ENCODE data around the gene CDC5L. TPM values are rescaled to one million over a fixed set of nuclear protein-coding genes. Genes with fewer than 3 reads are reported as not detected.

Gene CDC5L
- total and polyA plus RNA-seq, 2 experiments from 2014 or later, result 27.0 to 32.5 TPM

DNA sequence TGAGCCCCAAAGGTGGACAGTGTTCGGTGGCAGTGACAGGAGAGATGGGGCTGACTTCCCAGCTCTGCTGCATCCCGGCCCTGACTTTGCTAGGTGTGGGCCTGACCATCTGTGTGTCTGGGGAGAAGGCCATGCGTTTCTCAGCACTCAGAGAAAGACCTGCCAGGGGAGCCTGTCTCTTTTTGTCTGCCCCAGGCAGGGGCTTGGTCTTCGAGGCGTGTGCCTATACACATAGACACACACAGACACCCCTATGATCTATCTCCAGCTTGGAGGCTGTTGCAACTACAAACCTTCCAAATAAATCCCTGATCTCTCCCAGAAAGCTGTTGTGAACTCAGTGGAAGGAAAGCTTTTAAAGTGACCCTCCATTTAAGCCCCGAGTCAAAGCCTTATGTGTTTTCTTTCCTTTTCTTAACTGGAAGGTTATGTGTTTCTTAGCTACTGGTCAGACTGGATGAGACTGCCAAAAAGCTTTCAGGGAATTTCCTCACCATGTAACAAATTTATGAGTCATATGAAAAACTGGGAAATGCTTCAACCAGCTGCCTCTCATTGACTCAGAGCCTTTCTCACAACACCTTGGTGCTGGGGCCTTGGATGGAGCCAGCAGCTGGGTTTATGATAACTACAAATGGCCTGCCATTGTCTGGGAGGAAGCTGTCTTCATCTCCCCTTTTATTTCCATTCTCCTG lies 102.6 kb downstream of the CDC5L start (continued):
- TF ChIP-seq, protein P1, sequence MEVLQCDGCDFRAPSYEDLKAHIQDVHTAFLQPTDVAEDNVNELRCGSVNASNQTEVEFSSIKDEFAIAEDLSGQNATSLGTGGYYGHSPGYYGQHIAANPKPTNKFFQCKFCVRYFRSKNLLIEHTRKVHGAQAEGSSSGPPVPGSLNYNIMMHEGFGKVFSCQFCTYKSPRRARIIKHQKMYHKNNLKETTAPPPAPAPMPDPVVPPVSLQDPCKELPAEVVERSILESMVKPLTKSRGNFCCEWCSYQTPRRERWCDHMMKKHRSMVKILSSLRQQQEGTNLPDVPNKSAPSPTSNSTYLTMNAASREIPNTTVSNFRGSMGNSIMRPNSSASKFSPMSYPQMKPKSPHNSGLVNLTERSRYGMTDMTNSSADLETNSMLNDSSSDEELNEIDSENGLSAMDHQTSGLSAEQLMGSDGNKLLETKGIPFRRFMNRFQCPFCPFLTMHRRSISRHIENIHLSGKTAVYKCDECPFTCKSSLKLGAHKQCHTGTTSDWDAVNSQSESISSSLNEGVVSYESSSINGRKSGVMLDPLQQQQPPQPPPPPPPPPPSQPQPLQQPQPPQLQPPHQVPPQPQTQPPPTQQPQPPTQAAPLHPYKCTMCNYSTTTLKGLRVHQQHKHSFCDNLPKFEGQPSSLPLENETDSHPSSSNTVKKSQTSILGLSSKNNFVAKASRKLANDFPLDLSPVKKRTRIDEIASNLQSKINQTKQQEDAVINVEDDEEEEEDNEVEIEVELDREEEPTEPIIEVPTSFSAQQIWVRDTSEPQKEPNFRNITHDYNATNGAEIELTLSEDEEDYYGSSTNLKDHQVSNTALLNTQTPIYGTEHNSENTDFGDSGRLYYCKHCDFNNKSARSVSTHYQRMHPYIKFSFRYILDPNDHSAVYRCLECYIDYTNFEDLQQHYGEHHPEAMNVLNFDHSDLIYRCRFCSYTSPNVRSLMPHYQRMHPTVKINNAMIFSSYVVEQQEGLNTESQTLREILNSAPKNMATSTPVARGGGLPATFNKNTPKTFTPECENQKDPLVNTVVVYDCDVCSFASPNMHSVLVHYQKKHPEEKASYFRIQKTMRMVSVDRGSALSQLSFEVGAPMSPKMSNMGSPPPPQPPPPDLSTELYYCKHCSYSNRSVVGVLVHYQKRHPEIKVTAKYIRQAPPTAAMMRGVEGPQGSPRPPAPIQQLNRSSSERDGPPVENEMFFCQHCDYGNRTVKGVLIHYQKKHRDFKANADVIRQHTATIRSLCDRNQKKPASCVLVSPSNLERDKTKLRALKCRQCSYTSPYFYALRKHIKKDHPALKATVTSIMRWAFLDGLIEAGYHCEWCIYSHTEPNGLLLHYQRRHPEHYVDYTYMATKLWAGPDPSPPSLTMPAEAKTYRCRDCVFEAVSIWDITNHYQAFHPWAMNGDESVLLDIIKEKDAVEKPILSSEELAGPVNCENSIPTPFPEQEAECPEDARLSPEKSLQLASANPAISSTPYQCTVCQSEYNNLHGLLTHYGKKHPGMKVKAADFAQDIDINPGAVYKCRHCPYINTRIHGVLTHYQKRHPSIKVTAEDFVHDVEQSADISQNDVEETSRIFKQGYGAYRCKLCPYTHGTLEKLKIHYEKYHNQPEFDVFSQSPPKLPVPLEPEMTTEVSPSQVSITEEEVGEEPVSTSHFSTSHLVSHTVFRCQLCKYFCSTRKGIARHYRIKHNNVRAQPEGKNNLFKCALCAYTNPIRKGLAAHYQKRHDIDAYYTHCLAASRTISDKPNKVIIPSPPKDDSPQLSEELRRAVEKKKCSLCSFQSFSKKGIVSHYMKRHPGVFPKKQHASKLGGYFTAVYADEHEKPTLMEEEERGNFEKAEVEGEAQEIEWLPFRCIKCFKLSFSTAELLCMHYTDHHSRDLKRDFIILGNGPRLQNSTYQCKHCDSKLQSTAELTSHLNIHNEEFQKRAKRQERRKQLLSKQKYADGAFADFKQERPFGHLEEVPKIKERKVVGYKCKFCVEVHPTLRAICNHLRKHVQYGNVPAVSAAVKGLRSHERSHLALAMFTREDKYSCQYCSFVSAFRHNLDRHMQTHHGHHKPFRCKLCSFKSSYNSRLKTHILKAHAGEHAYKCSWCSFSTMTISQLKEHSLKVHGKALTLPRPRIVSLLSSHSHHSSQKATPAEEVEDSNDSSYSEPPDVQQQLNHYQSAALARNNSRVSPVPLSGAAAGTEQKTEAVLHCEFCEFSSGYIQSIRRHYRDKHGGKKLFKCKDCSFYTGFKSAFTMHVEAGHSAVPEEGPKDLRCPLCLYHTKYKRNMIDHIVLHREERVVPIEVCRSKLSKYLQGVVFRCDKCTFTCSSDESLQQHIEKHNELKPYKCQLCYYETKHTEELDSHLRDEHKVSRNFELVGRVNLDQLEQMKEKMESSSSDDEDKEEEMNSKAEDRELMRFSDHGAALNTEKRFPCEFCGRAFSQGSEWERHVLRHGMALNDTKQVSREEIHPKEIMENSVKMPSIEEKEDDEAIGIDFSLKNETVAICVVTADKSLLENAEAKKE (CRISPR knock-in tag; IDR thresholded peaks at IDR 0.05), result no peak
- TF ChIP-seq, protein P2, sequence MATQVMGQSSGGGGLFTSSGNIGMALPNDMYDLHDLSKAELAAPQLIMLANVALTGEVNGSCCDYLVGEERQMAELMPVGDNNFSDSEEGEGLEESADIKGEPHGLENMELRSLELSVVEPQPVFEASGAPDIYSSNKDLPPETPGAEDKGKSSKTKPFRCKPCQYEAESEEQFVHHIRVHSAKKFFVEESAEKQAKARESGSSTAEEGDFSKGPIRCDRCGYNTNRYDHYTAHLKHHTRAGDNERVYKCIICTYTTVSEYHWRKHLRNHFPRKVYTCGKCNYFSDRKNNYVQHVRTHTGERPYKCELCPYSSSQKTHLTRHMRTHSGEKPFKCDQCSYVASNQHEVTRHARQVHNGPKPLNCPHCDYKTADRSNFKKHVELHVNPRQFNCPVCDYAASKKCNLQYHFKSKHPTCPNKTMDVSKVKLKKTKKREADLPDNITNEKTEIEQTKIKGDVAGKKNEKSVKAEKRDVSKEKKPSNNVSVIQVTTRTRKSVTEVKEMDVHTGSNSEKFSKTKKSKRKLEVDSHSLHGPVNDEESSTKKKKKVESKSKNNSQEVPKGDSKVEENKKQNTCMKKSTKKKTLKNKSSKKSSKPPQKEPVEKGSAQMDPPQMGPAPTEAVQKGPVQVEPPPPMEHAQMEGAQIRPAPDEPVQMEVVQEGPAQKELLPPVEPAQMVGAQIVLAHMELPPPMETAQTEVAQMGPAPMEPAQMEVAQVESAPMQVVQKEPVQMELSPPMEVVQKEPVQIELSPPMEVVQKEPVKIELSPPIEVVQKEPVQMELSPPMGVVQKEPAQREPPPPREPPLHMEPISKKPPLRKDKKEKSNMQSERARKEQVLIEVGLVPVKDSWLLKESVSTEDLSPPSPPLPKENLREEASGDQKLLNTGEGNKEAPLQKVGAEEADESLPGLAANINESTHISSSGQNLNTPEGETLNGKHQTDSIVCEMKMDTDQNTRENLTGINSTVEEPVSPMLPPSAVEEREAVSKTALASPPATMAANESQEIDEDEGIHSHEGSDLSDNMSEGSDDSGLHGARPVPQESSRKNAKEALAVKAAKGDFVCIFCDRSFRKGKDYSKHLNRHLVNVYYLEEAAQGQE (IDR thresholded peaks at IDR 0.05; ENCODE audit: unreplicated experiment), result no peak
- no peak for TF ChIP-seq ZNF114 (CRISPR knock-in tag; IDR thresholded peaks at IDR 0.05)
- TF ChIP-seq EZH2 (IDR thresholded peaks at IDR 0.05; ENCODE audit: low read depth, unreplicated experiment), result no peak
- no peak for TF ChIP-seq EZH2phosphoT487 (IDR thresholded peaks at IDR 0.05; ENCODE audit: unreplicated experiment)
- TF ChIP-seq, protein P3, sequence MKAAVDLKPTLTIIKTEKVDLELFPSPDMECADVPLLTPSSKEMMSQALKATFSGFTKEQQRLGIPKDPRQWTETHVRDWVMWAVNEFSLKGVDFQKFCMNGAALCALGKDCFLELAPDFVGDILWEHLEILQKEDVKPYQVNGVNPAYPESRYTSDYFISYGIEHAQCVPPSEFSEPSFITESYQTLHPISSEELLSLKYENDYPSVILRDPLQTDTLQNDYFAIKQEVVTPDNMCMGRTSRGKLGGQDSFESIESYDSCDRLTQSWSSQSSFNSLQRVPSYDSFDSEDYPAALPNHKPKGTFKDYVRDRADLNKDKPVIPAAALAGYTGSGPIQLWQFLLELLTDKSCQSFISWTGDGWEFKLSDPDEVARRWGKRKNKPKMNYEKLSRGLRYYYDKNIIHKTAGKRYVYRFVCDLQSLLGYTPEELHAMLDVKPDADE (IDR thresholded peaks at IDR 0.05), result no peak
- no peak for TF ChIP-seq CREB1 (CRISPR knock-in tag; IDR thresholded peaks at IDR 0.05; ENCODE audit: low read depth)

All from GM23338 (cell line).